ENCODE data around the gene PDE4A. TPM values are rescaled to one million over a fixed set of nuclear protein-coding genes. Genes with fewer than 3 reads are reported as not detected.

Gene PDE4A
- polyA plus RNA-seq, 2 of the 4 experiments (the other 2 are of a cell fraction): 1.2 to 3.7 TPM

GRCh38 chr19:10433131-10433536, 12.8 kb downstream of the PDE4A start:
- POLR2A ChIA-PET: no interaction called here
- H3K4me1 ChIP-seq: peaks cover 14% of the 10 kb centered on the region; the same call in 2 of the 3 replicates
- H3K27ac ChIP-seq: peak overlapping the region in 1 of 2 experiments; percentile 33; a peak in 1 of 6 replicates
- H3K4me3 ChIP-seq: no peak overlapping the region
- no peaks in the 10 kb centered on the region for H3K9me3 ChIP-seq
- DNase-seq (ENCODE audit: low read depth in 1 of 2, low spot score in 1 of 2) (no peak), FAIRE-seq (no peak), ATAC-seq (no peak)
- no peak overlapping the region for H3K4me2 ChIP-seq
- WGBS (ENCODE audit: missing lambda C conversion rate): 86% methylated on average over 10 of the region's 10 CpGs
- CTCF ChIA-PET: interaction anchor here (0.7 to 1.4 kb wide), 3 partner anchors 9 to 25 kb away, joined by 3 to 4 read pairs (median 3); no protein-coding TSS in a partner anchor
- TF ChIP-seq EHMT2 (IDR thresholded peaks at IDR 0.05; ENCODE audit: low read depth) (no peak), RNF2 (IDR thresholded peaks at IDR 0.05; ENCODE audit: borderline replicate concordance, low read depth) (no peak), RCOR1 (IDR thresholded peaks at IDR 0.05; ENCODE audit: low read depth, low read length) (no peak), FOXS1 (CRISPR knock-in tag; IDR thresholded peaks at IDR 0.05) (no peak), E2F6 (IDR thresholded peaks at IDR 0.05; ENCODE audit: borderline replicate concordance, low read depth) (no peak), HOXB13 (CRISPR knock-in tag; IDR thresholded peaks at IDR 0.05; ENCODE audit: low read depth) (no peak)

- H3K4me2 ChIP-seq: no peak overlapping the region
- H3K9me3 ChIP-seq: no peaks in the 10 kb centered on the region
- DNase-seq (ENCODE audit: low read depth in 1 of 2, low spot score in 1 of 2) (no peak), FAIRE-seq (no peak), ATAC-seq (no peak)
- no peak overlapping the region for H3K27ac ChIP-seq
- WGBS (ENCODE audit: missing lambda C conversion rate): 86% methylated on average over 5 of the region's 5 CpGs
- ChIA-PET POLR2A (no interaction called here), CTCF (interaction anchor here (0.9 kb wide), 1 partner anchor 179 kb away, joined by 3 read pairs; no protein-coding TSS in a partner anchor)
- no peak overlapping the region for H3K4me3 ChIP-seq
- no peaks in the 10 kb centered on the region for H3K4me1 ChIP-seq
- TF ChIP-seq PBX3 (IDR thresholded peaks at IDR 0.05) (no peak), SREBF2 (IDR thresholded peaks at IDR 0.05) (no peak), CBX2 (IDR thresholded peaks at IDR 0.05; ENCODE audit: borderline replicate concordance, low read depth) (no peak), CHD2 (IDR thresholded peaks at IDR 0.05; ENCODE audit: low read length, partially characterized antibody) (no peak), MYC (IDR thresholded peaks at IDR 0.05; ENCODE audit: borderline replicate concordance, low read length) (no peak), CBX8 (IDR thresholded peaks at IDR 0.05) (no peak), GATA3 (IDR thresholded peaks at IDR 0.05; ENCODE audit: borderline replicate concordance) (no peak)
These were observed 19.2 kb downstream of the PDE4A start for GRCh38 chr19:10439588-10439987.

GRCh38 chr19:10442698-10443097, 22.4 kb downstream of the PDE4A start:
- H3K27ac ChIP-seq: no peak overlapping the region
- ChIA-PET POLR2A (no interaction called here), CTCF (no interaction called here)
- DNase-seq (ENCODE audit: low read depth in 1 of 2, low spot score in 1 of 2) (no peak), ATAC-seq (no peak), FAIRE-seq (no peak)
- H3K4me1 ChIP-seq: no peaks in the 10 kb centered on the region
- WGBS (ENCODE audit: missing lambda C conversion rate): 83% methylated on average over 3 of the region's 3 CpGs
- H3K9me3 ChIP-seq: no peaks in the 10 kb centered on the region
- TF ChIP-seq ELK1 (IDR thresholded peaks at IDR 0.05; ENCODE audit: low read depth, low read length) (no peak), USF2 (IDR thresholded peaks at IDR 0.05) (no peak), CHD4 (IDR thresholded peaks at IDR 0.05; ENCODE audit: borderline replicate concordance) (no peak), FOSL2 (IDR thresholded peaks at IDR 0.05) (no peak), FOSL2 (CRISPR knock-in tag; IDR thresholded peaks at IDR 0.05) (no peak), SMC3 (IDR thresholded peaks at IDR 0.05) (no peak), MAX (IDR thresholded peaks at IDR 0.05) (no peak), JUNB (IDR thresholded peaks at IDR 0.05) (no peak), EP300 (IDR thresholded peaks at IDR 0.05) (no peak)
- H3K4me2 ChIP-seq: no peak overlapping the region
- H3K4me3 ChIP-seq: no peak overlapping the region

Measured in A549 (cell line).